Vagina (tissue), 2 donors: ENCODE measurements around the gene CNTNAP5. TPM values are rescaled to one million over a fixed set of nuclear protein-coding genes. Genes with fewer than 3 reads are reported as not detected.

Experiments
- DNase-seq, 2 donors: peaks; one replicate each; pipeline ENCODE4 v3.0.0-alpha.2; 2017; ENCODE audit errors: extremely low spot score in 2 of 2
- H3K27ac ChIP-seq: fragments of 200-600 bp; sonication (generic); one replicate; pipeline ENCODE4 v1.5.1; 2019
- H3K27me3 ChIP-seq: fragments of 200-600 bp; sonication (generic); one replicate; pipeline ENCODE4 v1.5.1; 2019
- H3K36me3 ChIP-seq, 2 donors: fragments of 200-600 bp; sonication (generic); one replicate each; pipeline ENCODE4 v1.5.1; 2017 to 2019
- H3K4me1 ChIP-seq: fragments of 200-600 bp; sonication (generic); one replicate; pipeline ENCODE4 v1.5.1; 2019
- H3K4me3 ChIP-seq, 2 donors: fragments of 200-600 bp; sonication (generic); 1 replicate in 1 of 2; 2 replicates in 1 of 2; pipeline ENCODE4 v1.5.1; 2016 to 2019
- H3K9me3 ChIP-seq: fragments of 200-600 bp; sonication (generic); one replicate; pipeline ENCODE4 v1.5.1; 2019
- CTCF ChIP-seq, 3 experiments: fragments of 450-650 bp in 2 of 3; fragments of 200-600 bp in 1 of 3; sonication (generic) in 1 of 3; IDR thresholded peaks; one replicate each; pipeline ENCODE4 v1.5.1; 2017 to 2019; ENCODE audit warnings: antibody characterized with exemption in 3 of 3, mild to moderate bottlenecking in 2 of 3, moderate library complexity in 2 of 3
- POLR2A ChIP-seq, 2 donors: fragments of 450-650 bp; IDR thresholded peaks; one replicate each; pipeline ENCODE4 v1.6.1; 2017; ENCODE audit warnings: antibody characterized with exemption in 2 of 2, mild to moderate bottlenecking in 2 of 2, moderate library complexity in 2 of 2
- POLR2AphosphoS5 ChIP-seq, 2 donors: sonication (generic); formaldehyde crosslinking; IDR thresholded peaks; one replicate each; pipeline ENCODE4 v1.9.0; 2017; ENCODE audit warnings: antibody characterized with exemption in 2 of 2, mild to moderate bottlenecking in 2 of 2, low read depth in 1 of 2; ENCODE audit not compliant: insufficient read depth in 1 of 2
- intact Hi-C: fragments of 100-400 bp; cut with DNase I; formaldehyde crosslinking; loops from one replicate; pipeline ENCODE4 v1.15.1; 2023
- total RNA-seq: library from RNA; depleted of rRNA; stranded (reverse); fragments of >200 nt; gene quantifications from one replicate; pipeline ENCODE4 v1.2.3, GENCODE V29; 2016

The CNTNAP5 gene
- total RNA-seq, 1 donor from 2014 or later, result not detected

GRCh38 chr2:124610141-124610540 lies 585.1 kb downstream of the CNTNAP5 start:
- H3K4me3 ChIP-seq, result no peak overlapping the region
- H3K4me1 ChIP-seq, result no peaks in the 10 kb centered on the region
- intact Hi-C loops, result no loop called here
- DNase-seq, result no peak
- no peak overlapping the region for H3K27ac ChIP-seq
- TF ChIP-seq POLR2A (IDR thresholded peaks at IDR 0.05) (no peak), POLR2AphosphoS5 (IDR thresholded peaks at IDR 0.05; ENCODE audit: insufficient read depth in 1 of 2, low read depth in 1 of 2) (no peak), CTCF (IDR thresholded peaks at IDR 0.05) (no peak)
- H3K27me3 ChIP-seq, result no peaks in the 10 kb centered on the region
- H3K9me3 ChIP-seq, result no peaks in the 10 kb centered on the region
- H3K36me3 ChIP-seq, result no peaks in the 10 kb centered on the region

GRCh38 chr2:124610866-124611265 lies 585.8 kb downstream of the CNTNAP5 start:
- intact Hi-C loops, result no loop called here
- Histone ChIP-seq H3K9me3 (no peaks in the 10 kb centered on the region), H3K27me3 (no peaks in the 10 kb centered on the region), H3K27ac (no peak overlapping the region), H3K4me3 (no peak overlapping the region), H3K36me3 (no peaks in the 10 kb centered on the region), H3K4me1 (no peaks in the 10 kb centered on the region)
- no peak for DNase-seq
- no peak for TF ChIP-seq CTCF (IDR thresholded peaks at IDR 0.05)
- TF ChIP-seq POLR2A (IDR thresholded peaks at IDR 0.05), result no peak
- no peak for TF ChIP-seq POLR2AphosphoS5 (IDR thresholded peaks at IDR 0.05; ENCODE audit: insufficient read depth in 1 of 2, low read depth in 1 of 2)

GRCh38 chr2:124623560-124623959 lies 598.5 kb downstream of the CNTNAP5 start:
- no peak for DNase-seq
- Histone ChIP-seq H3K36me3 (no peaks in the 10 kb centered on the region), H3K4me3 (no peak overlapping the region), H3K9me3 (no peaks in the 10 kb centered on the region), H3K27me3 (no peaks in the 10 kb centered on the region), H3K27ac (no peak overlapping the region), H3K4me1 (no peaks in the 10 kb centered on the region)
- no peak for TF ChIP-seq POLR2A (IDR thresholded peaks at IDR 0.05)
- TF ChIP-seq POLR2AphosphoS5 (IDR thresholded peaks at IDR 0.05; ENCODE audit: insufficient read depth in 1 of 2, low read depth in 1 of 2), result no peak
- TF ChIP-seq CTCF (IDR thresholded peaks at IDR 0.05), result no peak
- intact Hi-C loops, result no loop called here

- H3K4me1 ChIP-seq, result no peaks in the 10 kb centered on the region
- H3K27ac ChIP-seq, result no peak overlapping the region
- H3K36me3 ChIP-seq, result no peaks in the 10 kb centered on the region
- no peak for DNase-seq
- intact Hi-C loops, result no loop called here
- no peaks in the 10 kb centered on the region for H3K27me3 ChIP-seq
- no peaks in the 10 kb centered on the region for H3K9me3 ChIP-seq
- no peak overlapping the region for H3K4me3 ChIP-seq
- TF ChIP-seq POLR2AphosphoS5 (IDR thresholded peaks at IDR 0.05; ENCODE audit: insufficient read depth in 1 of 2, low read depth in 1 of 2), result no peak
- no peak for TF ChIP-seq CTCF (IDR thresholded peaks at IDR 0.05)
- no peak for TF ChIP-seq POLR2A (IDR thresholded peaks at IDR 0.05)
Observed at GRCh38 chr2:124625561-124625960, 600.5 kb downstream of the CNTNAP5 start.

GRCh38 chr2:124626993-124627392 lies 601.9 kb downstream of the CNTNAP5 start:
- TF ChIP-seq CTCF (IDR thresholded peaks at IDR 0.05) (no peak), POLR2AphosphoS5 (IDR thresholded peaks at IDR 0.05; ENCODE audit: insufficient read depth in 1 of 2, low read depth in 1 of 2) (no peak), POLR2A (IDR thresholded peaks at IDR 0.05) (no peak)
- no peak overlapping the region for H3K27ac ChIP-seq
- intact Hi-C loops, result no loop called here

More at GRCh38 chr2:124626993-124627392, 601.9 kb downstream of the CNTNAP5 start:
- H3K9me3 ChIP-seq, result no peaks in the 10 kb centered on the region
- H3K27me3 ChIP-seq, result no peaks in the 10 kb centered on the region
- DNase-seq, result no peak
- H3K4me1 ChIP-seq, result no peaks in the 10 kb centered on the region
- no peak overlapping the region for H3K4me3 ChIP-seq
- no peaks in the 10 kb centered on the region for H3K36me3 ChIP-seq
